Spleen (tissue), 11 donors: ENCODE data around the gene PTPN4. TPM values are rescaled to one million over a fixed set of nuclear protein-coding genes. Genes with fewer than 3 reads are reported as not detected.

Experiments used
- DNase-seq: peaks from one replicate; pipeline ENCODE4 v3.0.0-alpha.2; 2020
- H3K27ac ChIP-seq, 8 donors: fragments of 200-600 bp; sonication (generic) in 7 of 8; 1 replicate in 4 of 8; 2 replicates in 4 of 8; pipeline versions ENCODE4 v1.5.0 to v1.8.0; 2016 to 2021; ENCODE audit warnings: inconsistent platforms in 4 of 8, mild to moderate bottlenecking in 4 of 8, moderate library complexity in 1 of 8
- H3K27me3 ChIP-seq, 7 donors: fragments of 200-600 bp; sonication (generic) in 6 of 7; replicated peaks in 1 of 7; 1 replicate in 4 of 7; 2 replicates in 3 of 7; pipeline versions ENCODE4 v1.5.0 to v1.8.0; 2016 to 2021; ENCODE audit warnings: inconsistent platforms in 3 of 7, mild to moderate bottlenecking in 1 of 7
- H3K36me3 ChIP-seq, 6 donors: fragments of 200-600 bp; sonication (generic) in 5 of 6; 1 replicate in 4 of 6; 2 replicates in 2 of 6; pipeline versions ENCODE4 v1.5.0 to v1.8.0; 2016 to 2021; ENCODE audit warnings: inconsistent platforms in 2 of 6
- H3K4me1 ChIP-seq, 6 donors: fragments of 200-600 bp; sonication (generic) in 5 of 6; 1 replicate in 3 of 6; 2 replicates in 3 of 6; pipeline versions ENCODE4 v1.5.0 to v1.8.0; 2016 to 2021; ENCODE audit warnings: inconsistent platforms in 3 of 6
- H3K4me3 ChIP-seq, 8 donors: fragments of 200-600 bp; sonication (generic) in 7 of 8; 1 replicate in 4 of 8; 2 replicates in 4 of 8; pipeline versions ENCODE4 v1.5.0 to v1.8.0; 2016 to 2021; ENCODE audit warnings: inconsistent platforms in 4 of 8, mild to moderate bottlenecking in 4 of 8, moderate library complexity in 2 of 8
- H3K9me3 ChIP-seq, 8 donors: fragments of 200-600 bp; sonication (generic) in 7 of 8; 1 replicate in 4 of 8; 2 replicates in 4 of 8; pipeline versions ENCODE4 v1.5.0 to v1.8.0; 2016 to 2021; ENCODE audit warnings: inconsistent platforms in 4 of 8
- CTCF ChIP-seq, 11 experiments: fragments of 200-600 bp in 7 of 11; fragments of 450-650 bp in 4 of 11; sonication (generic) in 4 of 11; IDR thresholded peaks in 8 of 11; conservative IDR thresholded peaks in 3 of 11; 1 replicate in 7 of 11; 2 replicates in 4 of 11; pipeline versions ENCODE4 v1.4.0 to v1.8.0; 2016 to 2021; ENCODE audit warnings: antibody characterized with exemption in 11 of 11, inconsistent platforms in 4 of 11, mild to moderate bottlenecking in 1 of 11
- POLR2A ChIP-seq, 3 donors: fragments of 450-650 bp; IDR thresholded peaks; one replicate each; pipeline ENCODE4 v1.5.1; 2017; ENCODE audit warnings: antibody characterized with exemption in 3 of 3, mild to moderate bottlenecking in 1 of 3
- POLR2AphosphoS5 ChIP-seq, 3 donors: sonication (generic); formaldehyde crosslinking; IDR thresholded peaks; one replicate each; pipeline ENCODE4 v1.5.1; 2017; ENCODE audit warnings: antibody characterized with exemption in 3 of 3
- WGBS, 5 donors: extraction: QIAGEN DNeasy Blood & Tissue Kit in 3 of 5; methylation state at CpG; one replicate each; pipeline versions ENCODE4 v1.1.5 to v1.1.7; 2013 to 2018; 5-methylcytosine and 5-hydroxymethylcytosine counted together
- intact Hi-C: fragments of 100-400 bp; cut with DNase I; formaldehyde crosslinking; loops from one replicate; pipeline ENCODE4 v1.15.0; 2023; ENCODE audit warnings: low total_unique reads
- polyA plus RNA-seq, 3 donors: library from polyadenylated mRNA; stranded (reverse); fragments of 200-250 nt; gene quantifications; one replicate each; pipeline ENCODE4 v1.2.1, GENCODE V29; 2013
- total RNA-seq, 7 donors: library from RNA; depleted of rRNA in 3 of 7; stranded (reverse); fragments of >200 nt in 3 of 7; fragmentation: NEBNext Ultra II Directional in 4 of 7; extraction: Animal tissue kit (Norgen Biotek cat#: 25700) in 4 of 7; gene quantifications; one replicate each; pipeline versions ENCODE4 v1.1.0 to v1.2.1, GENCODE V29; 2016 to 2021
- donor health status: healthy with polysubstance abuse.
- donor health status: DM: no; HTN: no; CAD: no; lungs with moderate emphysema.
- donor health status: DM: no; HTN: no; CAD: no.
- donor health status: Bipolar disorder and iron deficiency.
- donor health status: healthy.
- donor health status: DM: no; HTN: no; CAD: no.
- donor health status: DM: yes; HTN: yes; CAD: no.

The PTPN4 gene
- total and polyA plus RNA-seq, 10 donors: 2.4 to 50.9 (median 37.1) TPM

- H3K27ac ChIP-seq: no peak overlapping the region
- H3K4me3 ChIP-seq: no peak overlapping the region
- intact Hi-C loops: no loop called here
- TF ChIP-seq POLR2AphosphoS5 (IDR thresholded peaks at IDR 0.05) (no peak), POLR2A (IDR thresholded peaks at IDR 0.05) (no peak), CTCF (IDR thresholded peaks at IDR 0.05 in 8 of 11, conservative IDR thresholded peaks at IDR 0.05 in 3 of 11) (no peak)
- no peaks in the 10 kb centered on the region for H3K4me1 ChIP-seq
- DNase-seq: no peak
- H3K27me3 ChIP-seq: no peaks in the 10 kb centered on the region
- WGBS, 5 donors: 27 to 63% (median 34%) methylated on average over 1 to 3 of the region's 3 CpGs
- H3K36me3 ChIP-seq: no peaks in the 10 kb centered on the region
- no peaks in the 10 kb centered on the region for H3K9me3 ChIP-seq
Observed at GRCh38 chr2:119739580-119740255, 20.0 kb upstream of the PTPN4 start.

- no peaks in the 10 kb centered on the region for H3K9me3 ChIP-seq
- no peak for DNase-seq
- WGBS, 5 donors: 88 to 97% (median 89%) methylated on average over 3 of the region's 3 CpGs
- intact Hi-C loops: no loop called here
- no peaks in the 10 kb centered on the region for H3K4me1 ChIP-seq
- H3K4me3 ChIP-seq: no peak overlapping the region
- TF ChIP-seq CTCF (IDR thresholded peaks at IDR 0.05 in 8 of 11, conservative IDR thresholded peaks at IDR 0.05 in 3 of 11): no peak
- TF ChIP-seq POLR2A (IDR thresholded peaks at IDR 0.05): no peak
- no peak for TF ChIP-seq POLR2AphosphoS5 (IDR thresholded peaks at IDR 0.05)
- H3K36me3 ChIP-seq: no peaks in the 10 kb centered on the region
- H3K27me3 ChIP-seq: no peaks in the 10 kb centered on the region
- H3K27ac ChIP-seq: no peak overlapping the region
Observed at GRCh38 chr2:119741001-119741400, 18.7 kb upstream of the PTPN4 start.

- no peaks in the 10 kb centered on the region for H3K4me1 ChIP-seq
Observed at GRCh38 chr2:119741868-119742267, 17.9 kb upstream of the PTPN4 start.

More at GRCh38 chr2:119741868-119742267, 17.9 kb upstream of the PTPN4 start:
- H3K4me3 ChIP-seq: no peak overlapping the region
- H3K9me3 ChIP-seq: no peaks in the 10 kb centered on the region
- 77 to 91% (median 85%) methylated on average over 3 of the region's 3 CpGs for WGBS, 5 donors
- H3K27me3 ChIP-seq: no peaks in the 10 kb centered on the region
- TF ChIP-seq POLR2AphosphoS5 (IDR thresholded peaks at IDR 0.05) (no peak), POLR2A (IDR thresholded peaks at IDR 0.05) (no peak), CTCF (IDR thresholded peaks at IDR 0.05 in 8 of 11, conservative IDR thresholded peaks at IDR 0.05 in 3 of 11) (no peak)
- no peak overlapping the region for H3K27ac ChIP-seq
- no peaks in the 10 kb centered on the region for H3K36me3 ChIP-seq
- DNase-seq: no peak
- intact Hi-C loops: no loop called here
